GM13976 (cell line): ENCODE results near the gene CMIP.

Source experiments
- DNase-seq: peaks from one replicate; pipeline ENCODE4 v3.0.0; 2012; ENCODE audit warnings: low spot score
- CTCF ChIP-seq: IDR thresholded peaks from 2 replicates; pipeline ENCODE4 v1.5.1; 2012; ENCODE audit warnings: borderline replicate concordance, mild to moderate bottlenecking; ENCODE audit not compliant: insufficient read depth; ENCODE audit errors: extremely low read depth, missing control alignments, control extremely low read depth
- in situ Hi-C: fragments of 300-500 bp; cut with MboI; formaldehyde crosslinking; loops from one replicate; pipeline ENCODE4 v1.12.0; 2022; ENCODE audit warnings: low sequenced_read_pairs, mixed read lengths, inconsistent platforms; ENCODE audit not compliant: unreplicated experiment

Gene CMIP

GRCh38 chr16:81696166-81696960 is 251.8 kb downstream of the CMIP start:
- in situ Hi-C loops, result no loop called here
- no peak for TF ChIP-seq CTCF
- DNase-seq, result no peak

DNA sequence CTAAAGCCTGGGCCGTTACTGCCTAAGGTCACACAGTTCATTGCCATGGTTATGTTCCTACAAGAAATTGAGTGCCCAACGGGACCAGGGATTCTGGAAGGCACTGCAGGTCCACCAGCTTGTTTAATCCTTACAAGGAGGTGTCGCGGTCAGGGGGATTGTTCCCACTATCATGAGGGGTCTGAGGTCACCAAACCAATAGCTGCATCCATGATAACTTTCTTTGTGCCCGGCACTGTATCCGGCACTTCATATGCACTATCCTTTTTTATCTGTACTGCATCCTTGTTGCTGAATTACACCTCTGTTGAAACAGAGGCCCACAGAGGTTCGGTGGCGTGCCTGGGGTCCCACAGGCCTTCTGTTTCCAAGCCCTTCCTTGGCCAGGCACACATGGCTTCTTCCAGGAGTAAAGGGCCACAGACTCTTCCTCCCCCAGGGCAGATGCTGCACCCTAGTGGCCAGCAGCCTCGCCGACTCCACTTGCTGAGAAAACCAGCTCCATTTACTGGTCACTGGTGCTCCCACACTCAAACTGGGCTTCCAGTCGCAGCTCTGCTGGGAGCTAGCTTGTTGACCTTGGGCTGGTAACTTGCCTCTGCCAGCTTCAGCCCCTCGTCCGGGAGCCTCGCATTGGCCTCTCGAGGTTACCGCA is 252.5 kb downstream of the CMIP start:
- TF ChIP-seq CTCF, result peak; percentile 34
- peak; percentile 80 for DNase-seq
- in situ Hi-C loops, result no loop called here

DNA sequence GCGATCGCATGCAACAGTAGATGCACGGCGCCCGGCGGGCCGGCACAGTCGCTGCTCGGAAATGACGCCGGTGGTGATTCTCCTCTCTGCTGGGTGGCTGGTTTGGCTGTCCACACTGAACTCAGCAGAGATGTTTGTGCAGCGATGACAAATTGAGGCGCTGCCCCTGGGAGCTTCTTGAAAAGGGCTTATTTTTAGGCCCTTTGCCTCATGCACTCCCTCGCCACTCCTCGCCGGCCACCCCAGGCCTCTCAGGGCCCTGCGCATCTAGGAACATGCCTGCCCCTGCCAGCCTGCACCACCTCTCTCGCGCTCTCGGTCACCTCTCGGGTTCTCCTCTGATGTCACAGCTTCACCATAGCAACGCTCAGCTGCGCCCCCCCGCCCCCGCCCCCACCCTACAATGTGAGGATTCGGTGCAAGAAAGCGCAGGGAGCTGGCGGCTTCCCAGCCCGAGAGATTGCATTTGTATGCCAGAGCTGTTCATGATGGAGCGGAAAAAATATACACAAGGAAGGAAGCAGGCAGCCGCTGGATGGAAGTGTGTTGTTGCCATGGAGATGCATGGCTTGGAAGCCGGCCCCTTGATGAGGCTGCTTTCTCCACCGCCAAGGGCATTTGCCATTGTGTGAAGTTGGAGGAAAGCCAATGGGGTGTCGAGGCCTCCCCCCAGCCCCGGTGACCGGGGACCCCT is 253.2 kb downstream of the CMIP start:
- no peak for TF ChIP-seq CTCF
- no peak for DNase-seq
- in situ Hi-C loops, result no loop called here

- in situ Hi-C loops, result no loop called here
- no peak for DNase-seq
- no peak for TF ChIP-seq CTCF
These were observed 253.7 kb downstream of the CMIP start for GRCh38 chr16:81698310-81698641.

- DNase-seq, result no peak
- in situ Hi-C loops, result no loop called here
- no peak for TF ChIP-seq CTCF
These were observed 255.0 kb downstream of the CMIP start for GRCh38 chr16:81699596-81699995.

DNA sequence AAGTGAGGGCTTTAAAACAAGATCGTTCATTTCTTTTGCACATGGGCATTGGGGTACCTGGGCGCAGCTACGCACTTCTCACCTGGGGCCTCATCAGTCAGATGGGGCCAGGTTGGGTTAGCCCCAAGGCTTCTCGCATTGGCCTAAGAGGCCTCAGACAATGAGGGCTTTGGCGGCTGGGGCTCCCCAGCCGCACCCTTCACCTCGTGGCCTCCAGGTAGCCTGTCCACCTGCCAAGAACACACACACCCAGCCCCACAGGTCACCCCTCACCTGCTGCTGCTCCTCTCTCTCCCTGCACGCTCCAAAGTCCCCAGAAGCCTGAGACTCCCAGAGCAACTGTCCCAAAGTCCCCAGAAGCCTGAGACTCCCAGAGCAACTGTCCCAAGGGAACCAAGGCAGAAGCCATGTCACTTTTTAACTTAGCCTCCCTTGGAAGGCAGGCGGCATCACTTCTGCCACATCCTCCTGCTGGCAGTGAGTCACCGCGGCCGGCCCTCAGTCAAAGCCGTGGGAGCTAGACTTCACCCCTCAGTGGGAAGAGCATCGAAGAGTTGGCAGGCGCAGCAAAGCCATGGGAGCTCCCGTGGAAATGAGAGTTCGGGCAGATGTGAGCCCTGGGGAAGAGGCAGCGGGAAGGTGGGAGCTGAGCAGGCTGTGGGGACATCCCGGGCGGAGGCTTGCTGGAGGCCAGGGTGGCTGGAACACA is 255.6 kb downstream of the CMIP start:
- no peak for DNase-seq
- TF ChIP-seq CTCF, result no peak
- in situ Hi-C loops, result no loop called here
